ENCODE results near the gene MRPS5. TPM values are rescaled to one million over a fixed set of nuclear protein-coding genes. Genes with fewer than 3 reads are reported as not detected.

Gene MRPS5
- total and polyA plus RNA-seq, 4 donors, result 21.7 to 72.9 (median 57.0) TPM

GRCh38 chr2:95077861-95078603 lies 43.6 kb downstream of the MRPS5 start:
- no peak for TF ChIP-seq REST (IDR thresholded peaks at IDR 0.05)
- TF ChIP-seq ZBTB33 (IDR thresholded peaks at IDR 0.05), result no peak
- TF ChIP-seq EGR1 (IDR thresholded peaks at IDR 0.05; ENCODE audit: low read depth in 2 of 2), result no peak
- TF ChIP-seq HNF4G (IDR thresholded peaks at IDR 0.05), result no peak
- no peak for TF ChIP-seq CTCF (IDR thresholded peaks at IDR 0.05; ENCODE audit: low read depth, low read length, missing input control)
- no peak for TF ChIP-seq GABPA (IDR thresholded peaks at IDR 0.05 in 1 of 2, conservative IDR thresholded peaks at IDR 0.05 in 1 of 2)
- TF ChIP-seq RAD21 (IDR thresholded peaks at IDR 0.05), result no peak
- TF ChIP-seq FOXA2 (IDR thresholded peaks at IDR 0.05), result no peak
- TF ChIP-seq RXRA (IDR thresholded peaks at IDR 0.05), result no peak
- no peak for TF ChIP-seq YY1 (IDR thresholded peaks at IDR 0.05)
- TF ChIP-seq ATF3 (IDR thresholded peaks at IDR 0.05), result no peak
- Histone ChIP-seq H3K36me3 (ENCODE audit: control insufficient read depth in 4 of 4, insufficient read depth in 3 of 4, low read depth in 1 of 4, low read length in 3 of 4) (no peaks in the 10 kb centered on the region), H3K27me3 (ENCODE audit: control insufficient read depth in 4 of 4, insufficient read depth in 4 of 4, low read length in 3 of 4) (peaks cover 0 to 3% (median 0%) of the 10 kb centered on the region in 4 donors), H3K4me3 (ENCODE audit: low read depth in 1 of 3, low read length in 3 of 3) (no peak overlapping the region), H3K9me3 (ENCODE audit: control insufficient read depth in 4 of 4, low read length in 3 of 4) (no peaks in the 10 kb centered on the region), H3K4me1 (ENCODE audit: control insufficient read depth in 4 of 4, insufficient read depth in 4 of 4, low read length in 3 of 4) (peaks cover 2 to 8% (median 6%) of the 10 kb centered on the region in 4 donors), H3K27ac (ENCODE audit: low read depth in 1 of 2, low read length in 2 of 2) (no peak overlapping the region), H3K9ac (ENCODE audit: low read depth in 1 of 2, low read length in 2 of 2) (no peak overlapping the region)
- DNase-seq (ENCODE audit: low spot score), result no peak
- WGBS, result 83% methylated on average over 10 of the region's 10 CpGs

- Histone ChIP-seq H3K9me3 (ENCODE audit: control insufficient read depth in 4 of 4, low read length in 3 of 4) (no peaks in the 10 kb centered on the region), H3K9ac (ENCODE audit: low read depth in 1 of 2, low read length in 2 of 2) (no peak overlapping the region), H3K27me3 (ENCODE audit: control insufficient read depth in 4 of 4, insufficient read depth in 4 of 4, low read length in 3 of 4) (peaks cover 0 to 3% (median 0%) of the 10 kb centered on the region in 4 donors), H3K4me3 (ENCODE audit: low read depth in 1 of 3, low read length in 3 of 3) (no peak overlapping the region), H3K4me1 (ENCODE audit: control insufficient read depth in 4 of 4, insufficient read depth in 4 of 4, low read length in 3 of 4) (peaks cover 2 to 8% (median 6%) of the 10 kb centered on the region in 4 donors), H3K27ac (ENCODE audit: low read depth in 1 of 2, low read length in 2 of 2) (no peak overlapping the region), H3K36me3 (ENCODE audit: control insufficient read depth in 4 of 4, insufficient read depth in 3 of 4, low read depth in 1 of 4, low read length in 3 of 4) (no peaks in the 10 kb centered on the region)
- no peak for TF ChIP-seq YY1 (IDR thresholded peaks at IDR 0.05)
- no peak for TF ChIP-seq SP1 (IDR thresholded peaks at IDR 0.05)
- no peak for TF ChIP-seq GABPA (IDR thresholded peaks at IDR 0.05 in 1 of 2, conservative IDR thresholded peaks at IDR 0.05 in 1 of 2)
- TF ChIP-seq RAD21 (IDR thresholded peaks at IDR 0.05), result no peak
- TF ChIP-seq NR2F2 (IDR thresholded peaks at IDR 0.05), result no peak
- no peak for TF ChIP-seq JUND (IDR thresholded peaks at IDR 0.05)
- no peak for TF ChIP-seq ATF3 (IDR thresholded peaks at IDR 0.05)
- WGBS, result 60% methylated on average over 3 of the region's 3 CpGs
- DNase-seq (ENCODE audit: low spot score), result no peak
Observed at GRCh38 chr2:95077530-95077825, 44.1 kb downstream of the MRPS5 start.
